HG03460 (cell line): Measurements from ENCODE around the gene PLXNA4.
"Not testable (repeated sequence)": the region's sequence is repeated elsewhere in the genome, so short reads cannot be mapped to it uniquely, and the experiment has no call there.

ENCODE experiments used
- ATAC-seq: cut with Tn5 transposase; IDR thresholded peaks from one replicate; pipeline ENCODE4 v1.9.1; 2021; ENCODE audit not compliant: unreplicated experiment

PLXNA4 gene

GRCh38 chr7:132395361-132395760 lies 180.9 kb downstream of the PLXNA4 start:
- ATAC-seq, result no peak

- ATAC-seq, result no peak
These were observed 181.7 kb downstream of the PLXNA4 start for GRCh38 chr7:132394283-132395198.

GRCh38 chr7:132393789-132394261 lies 182.4 kb downstream of the PLXNA4 start:
- no peak for ATAC-seq

GRCh38 chr7:132392713-132393112 lies 183.6 kb downstream of the PLXNA4 start:
- no peak for ATAC-seq

GRCh38 chr7:132390705-132391104 lies 185.6 kb downstream of the PLXNA4 start:
- ATAC-seq, result no peak

GRCh38 chr7:132390049-132390448 lies 186.2 kb downstream of the PLXNA4 start:
- not testable (repeated sequence) for ATAC-seq

GRCh38 chr7:132388688-132389087 lies 187.6 kb downstream of the PLXNA4 start:
- ATAC-seq, result no peak

GRCh38 chr7:132387596-132387995 lies 188.7 kb downstream of the PLXNA4 start:
- ATAC-seq, result no peak

- no peak for ATAC-seq
These were observed 190.0 kb downstream of the PLXNA4 start for GRCh38 chr7:132386201-132386681.

GRCh38 chr7:132383962-132384361 lies 192.3 kb downstream of the PLXNA4 start:
- no peak for ATAC-seq

GRCh38 chr7:132381742-132382472 lies 194.4 kb downstream of the PLXNA4 start:
- ATAC-seq, result no peak

- no peak for ATAC-seq
These were observed 196.2 kb downstream of the PLXNA4 start for GRCh38 chr7:132380059-132380458.

GRCh38 chr7:132379292-132379691 lies 197.0 kb downstream of the PLXNA4 start:
- ATAC-seq, result no peak

- ATAC-seq, result no peak
These were observed 198.3 kb downstream of the PLXNA4 start for GRCh38 chr7:132377703-132378584.

- ATAC-seq, result no peak
These were observed 199.3 kb downstream of the PLXNA4 start for GRCh38 chr7:132377015-132377414.

GRCh38 chr7:132376361-132377013 lies 199.8 kb downstream of the PLXNA4 start:
- ATAC-seq, result no peak

- no peak for ATAC-seq
These were observed 202.4 kb downstream of the PLXNA4 start for GRCh38 chr7:132373879-132374278.

GRCh38 chr7:132373041-132373440 lies 203.2 kb downstream of the PLXNA4 start:
- ATAC-seq, result no peak

GRCh38 chr7:132371948-132372347 lies 204.3 kb downstream of the PLXNA4 start:
- ATAC-seq, result no peak

- no peak for ATAC-seq
These were observed 207.9 kb downstream of the PLXNA4 start for GRCh38 chr7:132368246-132368900.
